Omental fat pad (tissue), 4 donors: ENCODE results near the gene KIAA1549. TPM values are rescaled to one million over a fixed set of nuclear protein-coding genes. Genes with fewer than 3 reads are reported as not detected.

Experiments
- ATAC-seq: fragments of 150-250 bp; one replicate; pipeline ENCODE4 v1.9.1; 2016; ENCODE audit warnings: mild to moderate bottlenecking, moderate library complexity; ENCODE audit not compliant: low FRiP score
- DNase-seq: peaks from one replicate; pipeline ENCODE4 v3.0.0-alpha.2; 2019; ENCODE audit warnings: low spot score
- total RNA-seq, 4 donors: library from RNA; depleted of rRNA; stranded (reverse); fragments of >200 nt; gene quantifications; one replicate each; pipeline ENCODE4 v1.1.0, GENCODE V29; 2016
- TF ChIP-seq, protein P1 (sequence below), 3 donors: fragments of 450-650 bp; IDR thresholded peaks; one replicate each; pipeline ENCODE4 v1.5.1; 2016 to 2017; ENCODE audit warnings: antibody characterized with exemption in 3 of 3, mild to moderate bottlenecking in 3 of 3, moderate library complexity in 2 of 3

KIAA1549 gene
- total RNA-seq, 4 donors from 2014 or later: 1.2 to 1.6 (median 1.4) TPM

DNA sequence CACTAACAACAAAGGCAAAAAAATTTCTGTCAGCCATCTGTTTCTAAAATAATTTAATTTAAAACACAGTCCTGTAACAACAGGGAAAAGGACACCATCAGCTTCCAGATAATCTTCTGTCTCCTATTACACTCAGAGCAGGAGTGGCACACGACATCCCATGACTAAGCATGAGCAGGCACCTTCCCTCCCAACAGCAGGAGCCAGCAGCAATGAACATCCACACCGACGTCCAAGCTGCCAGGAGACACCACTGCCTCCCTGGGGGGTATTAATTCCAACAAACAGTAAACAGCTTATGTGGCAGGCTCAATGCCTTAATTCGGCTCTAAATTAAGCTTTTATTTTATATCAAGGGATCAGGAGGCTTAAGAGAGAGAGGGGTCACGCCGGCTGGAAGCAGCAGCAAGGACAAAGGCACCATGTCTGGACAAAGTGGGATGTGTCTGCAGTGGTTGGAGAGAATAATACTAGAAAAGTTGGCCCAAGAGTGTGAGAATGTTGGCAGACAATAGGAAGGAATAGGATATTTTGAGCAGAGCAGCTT, 45.7 kb downstream of the KIAA1549 start:
- DNase-seq (no peak), ATAC-seq (no peak)
- TF ChIP-seq, protein P1, sequence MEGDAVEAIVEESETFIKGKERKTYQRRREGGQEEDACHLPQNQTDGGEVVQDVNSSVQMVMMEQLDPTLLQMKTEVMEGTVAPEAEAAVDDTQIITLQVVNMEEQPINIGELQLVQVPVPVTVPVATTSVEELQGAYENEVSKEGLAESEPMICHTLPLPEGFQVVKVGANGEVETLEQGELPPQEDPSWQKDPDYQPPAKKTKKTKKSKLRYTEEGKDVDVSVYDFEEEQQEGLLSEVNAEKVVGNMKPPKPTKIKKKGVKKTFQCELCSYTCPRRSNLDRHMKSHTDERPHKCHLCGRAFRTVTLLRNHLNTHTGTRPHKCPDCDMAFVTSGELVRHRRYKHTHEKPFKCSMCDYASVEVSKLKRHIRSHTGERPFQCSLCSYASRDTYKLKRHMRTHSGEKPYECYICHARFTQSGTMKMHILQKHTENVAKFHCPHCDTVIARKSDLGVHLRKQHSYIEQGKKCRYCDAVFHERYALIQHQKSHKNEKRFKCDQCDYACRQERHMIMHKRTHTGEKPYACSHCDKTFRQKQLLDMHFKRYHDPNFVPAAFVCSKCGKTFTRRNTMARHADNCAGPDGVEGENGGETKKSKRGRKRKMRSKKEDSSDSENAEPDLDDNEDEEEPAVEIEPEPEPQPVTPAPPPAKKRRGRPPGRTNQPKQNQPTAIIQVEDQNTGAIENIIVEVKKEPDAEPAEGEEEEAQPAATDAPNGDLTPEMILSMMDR (IDR thresholded peaks at IDR 0.05): no peak

DNA sequence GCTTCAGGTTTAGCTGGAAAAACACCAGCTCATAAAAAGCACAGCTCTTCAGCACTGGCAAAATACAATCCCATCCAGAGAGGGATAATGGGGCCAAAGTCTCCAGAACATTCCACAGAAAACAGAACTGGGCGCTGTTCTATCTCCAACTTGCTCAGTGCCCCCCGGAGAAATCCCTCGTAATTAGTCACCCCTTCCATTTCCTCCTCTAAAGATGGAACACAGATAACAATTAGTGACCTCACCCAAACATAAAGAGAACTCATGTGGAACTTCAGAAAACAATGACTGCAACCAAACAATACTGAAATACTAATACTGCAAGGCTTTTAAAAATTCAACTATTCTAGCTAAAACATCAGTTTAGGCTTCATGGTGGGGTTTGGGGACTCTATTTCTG, 46.3 kb downstream of the KIAA1549 start:
- ATAC-seq (no peak), DNase-seq (no peak)
- TF ChIP-seq, protein P1 (IDR thresholded peaks at IDR 0.05): no peak

DNA sequence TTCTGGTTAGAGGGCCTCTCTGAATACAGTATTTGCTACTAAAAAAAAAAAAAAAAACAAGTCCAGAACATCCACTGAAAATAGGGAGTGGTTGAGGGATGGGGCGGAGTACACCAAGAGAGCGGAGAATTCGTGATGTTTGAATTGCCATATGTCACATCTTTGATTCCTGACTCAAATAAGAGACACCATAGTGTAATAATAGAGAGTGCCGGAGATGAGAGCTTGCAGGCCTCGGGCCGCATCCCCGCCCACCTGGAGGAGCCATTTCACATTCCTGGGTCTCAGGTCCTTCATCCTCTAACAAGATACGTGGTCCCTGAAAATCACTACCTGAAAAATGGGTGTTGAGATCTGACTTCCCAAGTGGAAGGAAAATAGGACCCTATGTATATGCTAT, 46.8 kb downstream of the KIAA1549 start:
- ATAC-seq (no peak), DNase-seq (no peak)
- TF ChIP-seq, protein P1 (IDR thresholded peaks at IDR 0.05): no peak

DNA sequence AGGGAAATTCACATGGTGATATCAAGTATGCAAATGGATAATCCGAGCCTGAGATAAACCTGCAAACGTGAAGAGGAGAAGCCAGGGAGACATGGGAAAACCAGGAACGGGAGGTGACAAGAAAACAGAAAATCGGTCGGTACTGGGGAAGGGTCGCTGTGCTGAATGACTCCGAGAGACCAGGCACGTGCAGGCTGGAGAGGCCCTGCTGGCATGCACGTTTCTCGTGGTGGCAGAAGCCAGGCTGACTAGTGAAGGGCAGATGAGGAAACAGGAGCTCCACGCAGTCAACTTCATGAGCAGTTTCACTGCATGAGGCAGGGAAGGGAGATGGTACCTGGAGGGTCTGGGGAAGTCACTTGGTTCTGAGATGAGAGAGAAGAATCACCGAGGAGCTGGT, 48.3 kb downstream of the KIAA1549 start:
- TF ChIP-seq, protein P1 (IDR thresholded peaks at IDR 0.05): no peak
- no peak for ATAC-seq
- no peak for DNase-seq

DNA sequence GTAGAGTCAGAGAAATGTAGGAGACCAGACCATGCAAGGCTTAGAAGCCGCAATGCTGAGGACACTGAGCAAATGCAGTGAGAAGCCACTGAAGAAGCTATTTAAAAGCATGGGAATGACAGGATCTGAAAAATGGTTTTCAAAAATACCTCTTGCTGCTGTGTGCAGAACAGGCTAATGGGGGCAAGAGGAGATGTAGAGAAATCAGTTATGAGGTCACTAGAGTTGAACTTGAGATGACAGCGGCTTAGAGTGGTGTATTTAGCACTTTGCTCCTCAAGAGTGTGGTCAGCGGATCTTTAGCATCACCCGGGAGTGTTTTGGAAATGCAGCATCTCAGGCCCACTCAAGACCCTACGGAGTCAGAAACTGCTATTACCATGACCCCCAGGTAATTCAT, 48.8 kb downstream of the KIAA1549 start:
- ATAC-seq: no peak
- TF ChIP-seq, protein P1 (IDR thresholded peaks at IDR 0.05): no peak
- DNase-seq: no peak

DNA sequence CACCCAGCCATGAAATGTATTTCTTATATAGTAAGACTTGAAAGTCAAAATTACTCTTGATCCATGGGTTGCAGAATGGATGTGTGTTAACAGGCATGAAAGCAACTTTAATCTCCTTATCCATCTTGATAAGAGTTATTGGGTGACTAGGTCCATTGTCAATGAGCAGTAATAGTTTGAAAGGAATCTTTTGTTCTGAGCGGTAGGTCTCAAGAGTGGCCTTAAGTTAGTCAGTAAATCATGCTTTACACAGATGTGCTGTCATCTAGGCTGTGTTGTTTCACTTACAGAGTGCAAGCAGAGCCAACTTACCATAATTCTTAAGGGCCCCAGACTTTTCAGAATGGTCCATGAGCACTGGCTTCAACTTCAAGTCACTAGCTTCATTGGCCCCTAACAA, 51.2 kb downstream of the KIAA1549 start:
- ATAC-seq: no peak
- DNase-seq: no peak
- TF ChIP-seq, protein P1 (IDR thresholded peaks at IDR 0.05): no peak

DNA sequence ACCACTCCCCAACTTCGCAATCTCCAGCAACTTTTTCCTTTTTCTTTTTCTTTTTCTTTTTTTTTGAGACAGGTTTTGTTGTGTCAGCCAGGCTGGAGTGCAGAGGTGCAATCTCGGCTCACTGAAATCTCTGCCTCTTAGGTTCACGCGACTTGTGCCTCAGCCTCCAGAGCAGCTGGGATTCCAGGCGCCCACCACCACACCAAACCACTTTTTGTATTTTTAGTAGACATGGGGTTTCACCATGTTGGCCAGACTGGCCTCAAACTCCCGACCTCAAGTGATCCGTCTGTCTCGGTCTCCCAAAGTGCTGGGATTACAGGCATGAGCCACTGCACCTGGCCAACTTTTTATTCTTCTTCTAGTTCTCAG, 55.0 kb downstream of the KIAA1549 start:
- DNase-seq (no peak), ATAC-seq (no peak)
- TF ChIP-seq, protein P1 (IDR thresholded peaks at IDR 0.05): no peak
